Measurements from ENCODE around the gene CD164L2. TPM values are rescaled to one million over a fixed set of nuclear protein-coding genes. Genes with fewer than 3 reads are reported as not detected.

CD164L2 gene
- total RNA-seq, 4 donors from 2014 or later: 5.9 to 14.3 (median 10.3) TPM

DNA sequence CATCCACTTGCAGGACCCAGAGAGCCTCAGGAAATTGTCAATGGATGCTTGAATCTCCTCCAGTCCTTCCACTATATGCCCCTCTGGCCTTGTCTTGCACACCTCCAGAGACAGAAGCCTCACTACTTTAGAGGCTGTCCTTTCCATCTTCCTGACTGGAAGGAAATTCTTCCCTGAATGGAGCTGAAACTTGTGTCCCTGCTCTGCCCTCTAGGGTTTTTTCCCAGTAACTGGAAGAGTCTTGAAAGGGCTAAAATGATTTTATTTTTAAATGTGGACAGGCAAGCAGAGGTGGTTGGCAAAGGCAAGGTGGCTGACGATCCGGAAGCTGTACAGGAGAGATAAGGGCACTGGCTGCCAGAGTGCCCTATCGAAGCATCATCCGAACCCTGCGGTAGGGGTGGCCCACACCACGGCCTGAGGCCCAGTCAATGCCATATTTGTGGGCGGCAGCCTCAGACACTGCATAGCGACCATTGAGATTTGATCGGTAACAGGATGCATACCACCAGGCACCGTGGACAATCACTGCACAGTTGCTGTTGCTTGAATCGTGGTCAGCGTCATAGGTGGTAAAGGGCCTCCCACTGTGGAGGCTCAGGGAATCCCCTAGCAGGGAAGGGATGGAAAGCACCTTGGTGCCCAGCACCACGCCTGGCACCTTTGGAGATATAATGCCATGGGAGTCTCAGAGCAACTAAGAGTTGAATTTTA lies 14.1 kb downstream of the CD164L2 start:
- no peak for DNase-seq (ENCODE audit: low spot score in 2 of 2)
- peaks cover 6% of the 10 kb centered on the region for H3K36me3 ChIP-seq
- no peak overlapping the region for H3K4me3 ChIP-seq
- H3K9me3 ChIP-seq: no peaks in the 10 kb centered on the region
- WGBS: 63% methylated on average over 13 of the region's 13 CpGs
- TF ChIP-seq POLR2AphosphoS5 (IDR thresholded peaks at IDR 0.05) (no peak), EP300 (IDR thresholded peaks at IDR 0.05) (no peak), POLR2A (IDR thresholded peaks at IDR 0.05) (no peak)
- TF ChIP-seq, protein P1, sequence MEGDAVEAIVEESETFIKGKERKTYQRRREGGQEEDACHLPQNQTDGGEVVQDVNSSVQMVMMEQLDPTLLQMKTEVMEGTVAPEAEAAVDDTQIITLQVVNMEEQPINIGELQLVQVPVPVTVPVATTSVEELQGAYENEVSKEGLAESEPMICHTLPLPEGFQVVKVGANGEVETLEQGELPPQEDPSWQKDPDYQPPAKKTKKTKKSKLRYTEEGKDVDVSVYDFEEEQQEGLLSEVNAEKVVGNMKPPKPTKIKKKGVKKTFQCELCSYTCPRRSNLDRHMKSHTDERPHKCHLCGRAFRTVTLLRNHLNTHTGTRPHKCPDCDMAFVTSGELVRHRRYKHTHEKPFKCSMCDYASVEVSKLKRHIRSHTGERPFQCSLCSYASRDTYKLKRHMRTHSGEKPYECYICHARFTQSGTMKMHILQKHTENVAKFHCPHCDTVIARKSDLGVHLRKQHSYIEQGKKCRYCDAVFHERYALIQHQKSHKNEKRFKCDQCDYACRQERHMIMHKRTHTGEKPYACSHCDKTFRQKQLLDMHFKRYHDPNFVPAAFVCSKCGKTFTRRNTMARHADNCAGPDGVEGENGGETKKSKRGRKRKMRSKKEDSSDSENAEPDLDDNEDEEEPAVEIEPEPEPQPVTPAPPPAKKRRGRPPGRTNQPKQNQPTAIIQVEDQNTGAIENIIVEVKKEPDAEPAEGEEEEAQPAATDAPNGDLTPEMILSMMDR (IDR thresholded peaks at IDR 0.05): no peak
- no peaks in the 10 kb centered on the region for H3K27me3 ChIP-seq
- H3K27ac ChIP-seq: peak overlapping the region; percentile 67
- peaks cover 58% of the 10 kb centered on the region for H3K4me1 ChIP-seq

DNA sequence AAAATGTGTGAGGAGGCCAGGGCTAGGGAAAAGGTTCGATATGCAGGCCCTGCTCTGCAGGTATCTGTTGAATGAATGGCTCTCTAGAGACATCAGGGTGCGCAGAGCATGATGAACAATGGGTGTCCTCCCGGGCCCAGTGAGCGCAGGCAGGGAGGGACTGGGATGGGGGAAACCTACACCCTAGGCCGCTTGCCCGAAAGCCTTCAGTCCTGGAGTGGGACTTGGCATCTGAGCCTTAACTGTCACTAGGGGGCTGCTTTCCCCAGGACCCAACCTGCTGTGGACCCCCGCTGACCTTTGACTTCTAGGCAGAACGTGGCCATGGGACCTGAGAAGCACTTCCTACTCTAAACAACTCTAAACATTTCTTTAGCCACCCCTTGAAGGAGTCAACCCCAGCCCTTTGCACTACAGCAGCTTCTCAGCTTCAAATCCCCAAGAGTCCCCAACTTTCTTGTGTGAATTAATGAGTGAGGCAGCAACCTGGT lies 15.9 kb downstream of the CD164L2 start:
- no peak for DNase-seq (ENCODE audit: low spot score in 2 of 2)
- no peaks in the 10 kb centered on the region for H3K27me3 ChIP-seq
- H3K9me3 ChIP-seq: no peaks in the 10 kb centered on the region
- H3K4me1 ChIP-seq: peaks cover 48% of the 10 kb centered on the region
- H3K27ac ChIP-seq: peak overlapping the region; percentile 99
- peaks cover 25% of the 10 kb centered on the region for H3K36me3 ChIP-seq
- 0% methylated on average over 1 of the region's 8 CpGs for WGBS
- TF ChIP-seq POLR2A (IDR thresholded peaks at IDR 0.05) (no peak), EP300 (IDR thresholded peaks at IDR 0.05) (no peak), POLR2AphosphoS5 (IDR thresholded peaks at IDR 0.05) (no peak)
- TF ChIP-seq, protein P1 (IDR thresholded peaks at IDR 0.05): no peak
- H3K4me3 ChIP-seq: peak overlapping the region; percentile 60

DNA sequence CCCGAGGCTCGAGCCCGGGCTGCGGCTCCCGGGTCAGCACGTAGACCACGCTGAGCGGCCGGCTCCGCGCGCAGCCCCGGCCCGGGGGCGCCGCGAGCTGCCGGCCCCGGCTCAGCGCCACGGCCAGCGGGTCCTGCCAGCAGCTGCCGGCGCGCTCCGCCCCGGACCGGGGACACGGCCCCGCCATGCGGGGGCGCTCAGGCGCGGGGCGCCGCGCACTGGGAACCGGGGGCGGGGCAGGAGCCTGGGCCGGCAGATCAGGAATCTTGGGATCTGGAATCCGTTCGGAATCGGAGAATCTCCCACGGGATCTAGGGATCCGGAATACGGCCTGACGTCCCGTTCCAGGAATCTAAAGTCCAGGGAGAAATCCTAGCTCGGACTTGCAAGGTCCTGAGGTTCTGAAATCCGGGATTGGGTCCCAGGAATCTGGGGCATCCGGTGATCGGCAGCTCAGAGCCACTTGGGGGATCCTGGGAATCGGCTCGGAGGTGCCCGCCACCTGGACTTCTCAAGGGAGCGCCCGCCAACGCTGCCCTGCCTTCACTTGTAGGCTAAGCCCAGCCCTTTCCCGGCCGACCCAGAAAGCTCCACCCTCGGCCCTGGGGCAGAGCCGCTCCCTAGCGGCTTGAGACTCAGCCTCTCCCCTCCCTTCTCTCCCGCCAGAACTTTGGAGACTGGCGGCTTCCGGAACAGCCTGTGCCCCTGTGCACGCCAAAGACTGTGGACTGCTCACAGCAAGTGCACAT lies 16.5 kb downstream of the CD164L2 start, which contains the start of gene MAP3K6:
Gene MAP3K6, minus strand, starts transcription at position 551 of the 749 bp plus-strand sequence. Its CDS starts 364 bp downstream, at position 187.
- H3K27me3 ChIP-seq: no peaks in the 10 kb centered on the region
- peak within 1 kb of the TSS; percentile 99 for H3K27ac ChIP-seq
- 1% methylated on average over 18 of the region's 67 CpGs for WGBS
- H3K4me1 ChIP-seq: peaks cover 48% of the 10 kb centered on the region
- peak within 1 kb of the TSS; percentile 60 for H3K4me3 ChIP-seq
- H3K9me3 ChIP-seq: no peaks in the 10 kb centered on the region
- DNase-seq (ENCODE audit: low spot score in 2 of 2): peak; percentile 95
- H3K36me3 ChIP-seq: peaks cover 31% of the 10 kb centered on the region
- TF ChIP-seq, protein P1 (IDR thresholded peaks at IDR 0.05): peak in 1 of 2 donors; percentile 17
- TF ChIP-seq POLR2A (IDR thresholded peaks at IDR 0.05) (peak in 1 of 2 donors; percentile 43), POLR2AphosphoS5 (IDR thresholded peaks at IDR 0.05) (peak in 2 of 3 donors; percentile 66 to 80), EP300 (IDR thresholded peaks at IDR 0.05) (no peak)

DNA sequence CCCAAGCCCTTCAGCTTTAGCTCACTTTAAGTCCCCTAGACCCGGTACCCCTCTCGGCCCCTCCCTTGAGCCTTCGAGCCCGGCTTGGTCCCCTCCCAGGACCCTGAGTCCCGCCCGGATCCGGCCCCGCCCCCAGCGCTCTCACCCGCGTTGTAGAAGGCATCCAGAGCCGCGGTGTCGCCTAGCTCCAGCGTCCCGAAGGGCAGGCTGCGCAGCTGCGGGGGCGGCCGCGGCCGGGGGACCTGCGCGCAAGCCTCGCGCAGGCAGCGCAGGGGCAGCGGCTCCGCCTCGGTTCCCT lies 17.1 kb downstream of the CD164L2 start:
- Histone ChIP-seq H3K27ac (peak overlapping the region; percentile 99), H3K9me3 (no peaks in the 10 kb centered on the region), H3K4me1 (peaks cover 48% of the 10 kb centered on the region), H3K36me3 (peaks cover 36% of the 10 kb centered on the region), H3K27me3 (no peaks in the 10 kb centered on the region), H3K4me3 (peak overlapping the region; percentile 60)
- peak; percentile 94 to 95 for DNase-seq (ENCODE audit: low spot score in 2 of 2)
- WGBS: 1% methylated on average over 9 of the region's 30 CpGs
- TF ChIP-seq POLR2A (IDR thresholded peaks at IDR 0.05) (no peak), EP300 (IDR thresholded peaks at IDR 0.05) (no peak), POLR2AphosphoS5 (IDR thresholded peaks at IDR 0.05) (no peak)
- TF ChIP-seq, protein P1 (IDR thresholded peaks at IDR 0.05): no peak
